HG03139 (cell line): ENCODE data around the gene CORO7.
"Not testable (repeated sequence)": the region's sequence is repeated elsewhere in the genome, so short reads cannot be mapped to it uniquely, and the experiment has no call there.

Experiments
- ATAC-seq: cut with Tn5 transposase; IDR thresholded peaks from one replicate; pipeline ENCODE4 v1.9.1; 2021; ENCODE audit not compliant: unreplicated experiment

Gene CORO7

GRCh38 chr16:4358831-4359561 lies 57.4 kb downstream of the CORO7 start:
- no peak for ATAC-seq

GRCh38 chr16:4358236-4358635 lies 58.2 kb downstream of the CORO7 start:
- ATAC-seq = no peak

- no peak for ATAC-seq
These were observed 59.6 kb downstream of the CORO7 start for GRCh38 chr16:4356820-4357219.

GRCh38 chr16:4354512-4355409 lies 61.6 kb downstream of the CORO7 start:
- ATAC-seq = no peak

- no peak for ATAC-seq
These were observed 62.7 kb downstream of the CORO7 start for GRCh38 chr16:4353675-4354074.

- ATAC-seq = no peak
These were observed 63.6 kb downstream of the CORO7 start for GRCh38 chr16:4352843-4353242.

- no peak for ATAC-seq
These were observed 64.5 kb downstream of the CORO7 start for GRCh38 chr16:4351880-4352279.

- ATAC-seq = peak; percentile 89
These were observed 65.4 kb downstream of the CORO7 start, which contains the start of gene PAM16 for GRCh38 chr16:4350787-4351659. PAM16 (minus strand) TSS chr16:4351321; CDS start chr16:4351234, 87 bp downstream.

- ATAC-seq = no peak
These were observed 66.0 kb downstream of the CORO7 start for GRCh38 chr16:4350365-4350786.

- ATAC-seq = no peak
These were observed 67.1 kb downstream of the CORO7 start for GRCh38 chr16:4349332-4349731.

- no peak for ATAC-seq
These were observed 68.5 kb downstream of the CORO7 start for GRCh38 chr16:4347765-4348509.

- no peak for ATAC-seq
These were observed 69.4 kb downstream of the CORO7 start for GRCh38 chr16:4347010-4347409.

GRCh38 chr16:4345836-4346781 lies 70.3 kb downstream of the CORO7 start:
- ATAC-seq = no peak

GRCh38 chr16:4344983-4345835 lies 71.2 kb downstream of the CORO7 start:
- no peak for ATAC-seq

GRCh38 chr16:4344300-4344982 lies 72.0 kb downstream of the CORO7 start:
- not testable (repeated sequence) for ATAC-seq

- ATAC-seq = no peak
These were observed 73.3 kb downstream of the CORO7 start for GRCh38 chr16:4342866-4343744.

- no peak for ATAC-seq
These were observed 75.1 kb downstream of the CORO7 start for GRCh38 chr16:4341250-4341649.
